Upper lobe of left lung (tissue), 4 donors: ENCODE data around the gene MTFR1L.

Experiments used
- EP300 ChIP-seq, 4 donors: sonication (generic); formaldehyde crosslinking; IDR thresholded peaks; one replicate each; pipeline ENCODE4 v1.5.1; 2017; ENCODE audit warnings: antibody characterized with exemption in 4 of 4, control low read depth in 2 of 4
- TF ChIP-seq, protein P1 (sequence below), 6 experiments: fragments of 450-650 bp in 4 of 6; fragments of 200-600 bp in 2 of 6; sonication (generic) in 2 of 6; IDR thresholded peaks; one replicate each; pipeline ENCODE4 v1.5.1; 2016 to 2019; ENCODE audit warnings: antibody characterized with exemption in 6 of 6

- TF ChIP-seq, protein P1, sequence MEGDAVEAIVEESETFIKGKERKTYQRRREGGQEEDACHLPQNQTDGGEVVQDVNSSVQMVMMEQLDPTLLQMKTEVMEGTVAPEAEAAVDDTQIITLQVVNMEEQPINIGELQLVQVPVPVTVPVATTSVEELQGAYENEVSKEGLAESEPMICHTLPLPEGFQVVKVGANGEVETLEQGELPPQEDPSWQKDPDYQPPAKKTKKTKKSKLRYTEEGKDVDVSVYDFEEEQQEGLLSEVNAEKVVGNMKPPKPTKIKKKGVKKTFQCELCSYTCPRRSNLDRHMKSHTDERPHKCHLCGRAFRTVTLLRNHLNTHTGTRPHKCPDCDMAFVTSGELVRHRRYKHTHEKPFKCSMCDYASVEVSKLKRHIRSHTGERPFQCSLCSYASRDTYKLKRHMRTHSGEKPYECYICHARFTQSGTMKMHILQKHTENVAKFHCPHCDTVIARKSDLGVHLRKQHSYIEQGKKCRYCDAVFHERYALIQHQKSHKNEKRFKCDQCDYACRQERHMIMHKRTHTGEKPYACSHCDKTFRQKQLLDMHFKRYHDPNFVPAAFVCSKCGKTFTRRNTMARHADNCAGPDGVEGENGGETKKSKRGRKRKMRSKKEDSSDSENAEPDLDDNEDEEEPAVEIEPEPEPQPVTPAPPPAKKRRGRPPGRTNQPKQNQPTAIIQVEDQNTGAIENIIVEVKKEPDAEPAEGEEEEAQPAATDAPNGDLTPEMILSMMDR (IDR thresholded peaks at IDR 0.05): no peak
- TF ChIP-seq EP300 (IDR thresholded peaks at IDR 0.05): no peak
These were observed 37.1 kb downstream of the MTFR1L start for GRCh38 chr1:25856856-25857255.
